ENCODE measurements around the gene SCN10A.

SCN10A gene

DNA sequence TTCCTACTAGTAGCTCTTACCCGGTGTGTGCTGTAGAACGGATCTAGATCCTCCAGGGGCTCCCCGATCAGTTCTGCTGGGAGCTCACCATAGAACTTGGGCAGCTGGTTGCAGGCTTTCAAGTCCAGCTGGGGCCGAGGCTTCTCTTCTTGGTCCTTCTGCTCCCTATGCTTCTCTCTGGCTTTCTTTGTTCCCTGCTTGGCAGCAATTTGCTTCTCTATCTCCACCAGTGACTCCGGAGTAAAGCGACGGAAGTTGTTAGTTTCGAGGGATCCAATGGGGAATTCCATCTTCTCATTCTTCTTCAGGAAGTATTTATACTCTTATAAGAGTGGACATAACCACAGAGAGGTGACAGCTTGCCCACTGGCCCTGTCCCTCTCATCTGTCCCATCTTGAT lies 22.3 kb downstream of the SCN10A start:
- no peak for DNase-seq (ENCODE audit: low read depth)
- TF ChIP-seq, protein P1, sequence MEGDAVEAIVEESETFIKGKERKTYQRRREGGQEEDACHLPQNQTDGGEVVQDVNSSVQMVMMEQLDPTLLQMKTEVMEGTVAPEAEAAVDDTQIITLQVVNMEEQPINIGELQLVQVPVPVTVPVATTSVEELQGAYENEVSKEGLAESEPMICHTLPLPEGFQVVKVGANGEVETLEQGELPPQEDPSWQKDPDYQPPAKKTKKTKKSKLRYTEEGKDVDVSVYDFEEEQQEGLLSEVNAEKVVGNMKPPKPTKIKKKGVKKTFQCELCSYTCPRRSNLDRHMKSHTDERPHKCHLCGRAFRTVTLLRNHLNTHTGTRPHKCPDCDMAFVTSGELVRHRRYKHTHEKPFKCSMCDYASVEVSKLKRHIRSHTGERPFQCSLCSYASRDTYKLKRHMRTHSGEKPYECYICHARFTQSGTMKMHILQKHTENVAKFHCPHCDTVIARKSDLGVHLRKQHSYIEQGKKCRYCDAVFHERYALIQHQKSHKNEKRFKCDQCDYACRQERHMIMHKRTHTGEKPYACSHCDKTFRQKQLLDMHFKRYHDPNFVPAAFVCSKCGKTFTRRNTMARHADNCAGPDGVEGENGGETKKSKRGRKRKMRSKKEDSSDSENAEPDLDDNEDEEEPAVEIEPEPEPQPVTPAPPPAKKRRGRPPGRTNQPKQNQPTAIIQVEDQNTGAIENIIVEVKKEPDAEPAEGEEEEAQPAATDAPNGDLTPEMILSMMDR (conservative IDR thresholded peaks at IDR 0.05; ENCODE audit: low read depth, low read length), result no peak
- H3K4me3 ChIP-seq (ENCODE audit: low read length), result no peak overlapping the region

DNA sequence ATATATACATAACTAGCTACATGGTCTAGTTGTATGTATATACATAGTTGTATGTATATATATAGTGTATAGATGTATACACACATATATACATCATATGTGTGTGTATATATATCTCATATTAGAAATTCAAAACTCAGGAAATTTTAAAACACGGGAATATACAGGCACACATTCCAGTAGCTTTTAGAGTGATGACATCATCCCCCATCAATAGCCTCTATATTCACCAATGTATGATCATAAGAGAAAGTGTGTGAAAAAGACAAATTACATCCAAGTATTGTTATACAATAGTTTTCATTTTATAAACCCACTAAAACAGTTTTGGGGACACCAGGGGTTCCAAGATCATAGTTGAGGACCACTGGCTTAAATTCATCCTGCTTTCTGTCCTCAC lies 23.0 kb downstream of the SCN10A start:
- no peak overlapping the region for H3K4me3 ChIP-seq (ENCODE audit: low read length)
- no peak for DNase-seq (ENCODE audit: low read depth)
- TF ChIP-seq, protein P1 (conservative IDR thresholded peaks at IDR 0.05; ENCODE audit: low read depth, low read length), result no peak

DNA sequence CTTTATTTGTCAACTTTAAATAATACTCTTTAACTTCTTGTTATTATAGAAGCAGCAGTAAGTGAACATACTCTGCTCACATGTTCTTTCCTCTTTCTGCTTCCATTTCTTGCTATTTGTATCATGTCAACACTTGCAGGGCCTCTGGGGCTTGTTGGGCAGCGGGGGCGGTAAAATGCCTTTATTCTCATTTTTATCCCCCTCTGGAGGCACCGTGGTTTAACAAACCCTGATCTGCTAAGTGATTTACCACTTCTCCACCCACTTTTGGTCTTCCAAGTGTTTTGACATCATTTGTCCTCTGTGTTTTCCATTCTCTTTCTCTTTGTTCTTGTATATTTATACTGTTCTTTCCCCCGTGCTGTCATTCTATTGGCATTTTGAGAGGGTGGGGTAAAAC lies 33.9 kb downstream of the SCN10A start:
- no peak overlapping the region for H3K4me3 ChIP-seq (ENCODE audit: low read length)
- no peak for DNase-seq (ENCODE audit: low read depth)
- TF ChIP-seq, protein P1 (conservative IDR thresholded peaks at IDR 0.05; ENCODE audit: low read depth, low read length), result peak; percentile 23

DNA sequence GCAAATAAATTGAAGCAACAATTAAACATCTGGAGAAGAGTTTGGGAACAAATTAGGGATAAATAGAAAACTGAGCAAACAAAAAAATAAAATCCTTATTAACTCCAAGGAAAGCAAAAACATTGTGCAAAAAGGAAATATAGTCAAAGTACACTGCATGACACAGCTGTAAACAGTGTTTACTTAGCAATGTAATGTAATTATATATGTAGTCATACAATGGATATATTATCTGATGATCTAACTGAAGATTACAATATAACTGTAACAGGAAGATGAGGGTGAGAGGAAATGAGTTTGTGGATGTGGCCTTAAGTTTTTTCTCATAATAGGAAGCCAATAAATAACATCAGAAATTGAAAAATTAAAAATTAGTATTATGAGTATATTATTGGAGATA lies 42.5 kb downstream of the SCN10A start:
- TF ChIP-seq, protein P1 (conservative IDR thresholded peaks at IDR 0.05; ENCODE audit: low read depth, low read length), result no peak
- no peak overlapping the region for H3K4me3 ChIP-seq (ENCODE audit: low read length)
- DNase-seq (ENCODE audit: low read depth), result no peak

DNA sequence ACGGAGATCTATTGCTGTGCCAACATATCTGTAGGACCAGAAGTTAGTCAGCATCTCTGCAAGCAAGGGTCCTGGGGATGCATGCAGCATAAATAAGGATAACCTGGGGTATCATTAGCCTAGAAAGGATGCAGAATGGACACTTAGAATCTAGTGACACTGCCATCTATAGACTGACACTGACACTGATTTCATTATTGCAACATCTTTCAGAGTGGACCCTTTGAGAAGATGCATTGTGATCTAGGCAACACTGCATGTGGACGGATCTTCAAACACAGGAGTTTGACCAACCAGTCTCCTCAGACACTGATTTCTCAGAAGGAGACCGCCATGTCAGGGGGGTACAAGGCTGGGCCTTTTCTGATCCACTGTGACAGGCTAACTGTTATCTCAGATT lies 52.4 kb downstream of the SCN10A start:
- no peak for DNase-seq (ENCODE audit: low read depth)
- no peak overlapping the region for H3K4me3 ChIP-seq (ENCODE audit: low read length)
- TF ChIP-seq, protein P1 (conservative IDR thresholded peaks at IDR 0.05; ENCODE audit: low read depth, low read length), result no peak

DNA sequence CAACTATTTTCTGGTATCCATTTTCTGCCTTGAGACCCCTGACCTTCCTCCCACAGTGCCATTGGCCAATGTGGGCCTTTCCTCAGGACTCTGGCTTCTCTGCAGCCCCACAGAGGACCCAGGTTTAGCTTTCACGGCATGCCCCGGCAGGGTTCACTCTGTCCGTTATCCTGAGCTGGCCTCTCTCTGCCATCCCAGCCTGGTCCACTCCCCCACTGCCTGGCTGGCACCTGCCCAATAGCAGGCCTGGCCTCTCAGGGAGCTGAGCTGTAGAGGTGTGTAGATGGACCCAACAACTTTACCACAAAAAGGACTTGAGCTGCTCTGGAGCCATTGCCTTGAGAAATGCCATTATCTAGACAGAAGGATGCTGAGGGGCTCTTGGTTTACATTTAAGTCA lies 57.5 kb downstream of the SCN10A start:
- no peak overlapping the region for H3K4me3 ChIP-seq (ENCODE audit: low read length)
- DNase-seq (ENCODE audit: low read depth), result no peak
- TF ChIP-seq, protein P1 (conservative IDR thresholded peaks at IDR 0.05; ENCODE audit: low read depth, low read length), result no peak

DNA sequence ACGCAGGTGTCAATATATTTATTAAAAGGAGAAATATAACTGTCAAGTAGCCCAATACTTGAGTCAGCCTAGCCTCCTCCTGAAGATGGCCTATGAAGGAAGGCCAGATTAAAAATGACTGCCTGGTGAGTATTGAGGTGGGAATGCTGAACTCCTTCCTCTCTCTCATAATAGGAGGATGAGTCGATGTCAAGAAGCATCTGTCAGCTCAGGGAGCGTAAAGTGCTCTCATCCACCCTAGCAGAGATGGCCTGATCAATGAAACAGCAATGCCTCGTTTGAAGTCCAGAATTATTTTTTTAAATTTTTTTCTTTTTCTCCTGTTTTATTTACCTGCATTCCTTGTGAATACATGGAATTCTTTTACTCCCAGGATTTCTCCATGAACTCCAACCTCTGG lies 58.3 kb downstream of the SCN10A start:
- no peak for DNase-seq (ENCODE audit: low read depth)
- TF ChIP-seq, protein P1 (conservative IDR thresholded peaks at IDR 0.05; ENCODE audit: low read depth, low read length), result no peak
- no peak overlapping the region for H3K4me3 ChIP-seq (ENCODE audit: low read length)
